HuH-7 (cell line): ENCODE measurements around the gene TCEAL5.
"Not testable (repeated sequence)": the region's sequence is repeated elsewhere in the genome, so short reads cannot be mapped to it uniquely, and the experiment has no call there.

ENCODE experiments used
- DNase-seq: peaks from one replicate; pipeline ENCODE4 v3.0.0; 2011; ENCODE audit warnings: low spot score

Gene TCEAL5, protein sequence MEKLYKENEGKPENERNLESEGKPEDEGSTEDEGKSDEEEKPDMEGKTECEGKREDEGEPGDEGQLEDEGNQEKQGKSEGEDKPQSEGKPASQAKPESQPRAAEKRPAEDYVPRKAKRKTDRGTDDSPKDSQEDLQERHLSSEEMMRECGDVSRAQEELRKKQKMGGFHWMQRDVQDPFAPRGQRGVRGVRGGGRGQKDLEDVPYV

GRCh38 chrX:103276581-103277002 lies at the start of gene TCEAL5:
Gene TCEAL5, minus strand, starts transcription at chrX:103276750. Its CDS starts 2,187 bp downstream, at chrX:103274563.
- no peak for DNase-seq

- DNase-seq: no peak
Observed at GRCh38 chrX:103311399-103311780, 34.8 kb upstream of the TCEAL5 start.

- DNase-seq: peak; percentile 71
Observed at GRCh38 chrX:103310555-103311398, 34.2 kb upstream of the TCEAL5 start, which contains the start of gene BEX2. Gene BEX2, minus strand, starts transcription at chrX:103310990. Its CDS starts 1,014 bp downstream, at chrX:103309976.

DNA sequence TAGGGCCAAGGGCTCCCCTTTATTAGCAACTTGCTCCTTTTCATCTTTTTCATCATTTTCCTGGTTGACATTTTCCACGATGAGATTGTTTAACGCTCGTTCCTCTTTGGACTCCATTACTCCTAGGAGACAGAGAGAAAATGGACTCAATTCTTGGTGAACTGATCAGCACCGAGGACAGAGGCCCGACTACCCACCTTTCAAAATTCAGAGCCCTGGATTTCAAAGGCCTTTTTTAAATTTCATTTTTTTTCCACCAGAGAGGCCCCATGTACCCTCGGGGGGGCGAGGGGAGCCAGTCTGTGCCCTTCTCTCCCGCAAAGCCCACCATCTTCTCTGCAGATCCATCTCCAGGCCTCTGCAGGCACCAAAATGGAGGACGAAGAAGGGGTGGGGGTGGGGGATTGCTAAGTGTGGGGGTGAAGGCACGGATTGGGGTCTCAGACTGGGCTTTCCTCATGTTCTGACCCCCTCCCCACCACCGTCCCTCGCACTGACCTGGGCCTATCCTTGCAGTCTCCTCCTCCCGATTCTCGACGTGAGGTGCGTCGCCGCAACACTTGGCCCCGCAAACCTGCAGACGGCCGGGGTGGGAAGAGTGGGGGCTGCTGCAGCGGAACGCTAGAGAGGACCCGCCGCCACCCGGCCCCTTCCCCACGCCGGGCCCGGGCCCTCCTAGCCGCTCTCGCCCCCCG lies 33.5 kb upstream of the TCEAL5 start:
- no peak for DNase-seq

- DNase-seq: not testable (repeated sequence)
Observed at GRCh38 chrX:103305666-103306065, 29.1 kb upstream of the TCEAL5 start.

- no peak for DNase-seq
Observed at GRCh38 chrX:103304705-103305104, 28.2 kb upstream of the TCEAL5 start.

- no peak for DNase-seq
Observed at GRCh38 chrX:103293118-103293517, 16.6 kb upstream of the TCEAL5 start.

- DNase-seq: no peak
Observed at GRCh38 chrX:103279624-103280023, 3.1 kb upstream of the TCEAL5 start.

- no peak for DNase-seq
Observed at GRCh38 chrX:103275947-103276567, 493 bp downstream of the TCEAL5 start.

- DNase-seq: no peak
Observed at GRCh38 chrX:103274284-103274683, 2.3 kb downstream of the TCEAL5 start.

DNA sequence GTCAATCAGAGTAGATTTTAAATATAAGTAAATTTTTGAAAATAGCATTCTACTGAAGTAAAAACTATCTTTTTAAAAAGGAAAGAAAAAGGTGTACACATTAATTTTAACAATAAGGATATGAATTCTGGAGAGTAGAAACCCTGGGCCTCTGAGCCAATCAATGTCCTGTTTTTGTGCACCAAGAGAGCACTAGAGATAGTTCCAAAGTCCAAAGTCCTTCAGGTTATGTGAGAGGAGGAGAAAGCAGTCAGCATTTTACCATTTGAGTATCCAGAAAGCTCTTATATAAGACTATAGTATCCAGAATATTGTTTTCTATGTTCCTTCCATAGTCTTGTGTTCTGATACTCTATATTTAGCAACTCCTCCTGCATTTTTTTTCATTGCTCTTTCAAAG lies 18.3 kb downstream of the TCEAL5 start:
- no peak for DNase-seq

DNA sequence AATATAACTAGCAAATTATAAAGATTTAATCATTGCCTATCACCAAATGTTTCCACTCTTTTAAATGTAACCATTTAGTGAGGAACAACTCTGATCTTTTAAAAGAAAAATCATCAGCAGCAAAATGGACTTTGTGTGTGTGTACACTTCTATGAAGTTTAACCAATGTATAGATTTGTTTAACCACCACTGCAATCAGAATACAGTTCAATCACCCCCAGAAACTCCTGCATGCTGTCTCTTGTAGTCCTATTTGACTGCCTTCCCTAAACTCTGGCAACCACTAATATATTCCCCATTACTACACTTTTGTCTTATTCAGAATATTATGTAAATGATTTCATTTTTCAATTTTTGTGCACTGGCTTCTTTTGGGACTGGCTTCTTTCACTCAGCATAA lies 19.9 kb downstream of the TCEAL5 start:
- no peak for DNase-seq

GRCh38 chrX:103254921-103255493 lies 21.5 kb downstream of the TCEAL5 start, which contains the start of gene TCEAL8:
Gene TCEAL8, minus strand, starts transcription at chrX:103255155. Its CDS starts 1,176 bp downstream, at chrX:103253979.
- DNase-seq: peak; percentile 59

GRCh38 chrX:103254171-103254824 lies 22.3 kb downstream of the TCEAL5 start:
- no peak for DNase-seq

GRCh38 chrX:103253608-103254007 lies 22.9 kb downstream of the TCEAL5 start:
- no peak for DNase-seq

- no peak for DNase-seq
Observed at GRCh38 chrX:103250977-103251376, 25.6 kb downstream of the TCEAL5 start.

GRCh38 chrX:103249805-103250204 lies 26.7 kb downstream of the TCEAL5 start:
- DNase-seq: no peak

GRCh38 chrX:103248553-103248952 lies 28.0 kb downstream of the TCEAL5 start:
- no peak for DNase-seq

GRCh38 chrX:103240155-103240554 lies 36.4 kb downstream of the TCEAL5 start:
- DNase-seq: no peak

GRCh38 chrX:103236296-103236695 lies 40.3 kb downstream of the TCEAL5 start:
- DNase-seq: no peak

DNA sequence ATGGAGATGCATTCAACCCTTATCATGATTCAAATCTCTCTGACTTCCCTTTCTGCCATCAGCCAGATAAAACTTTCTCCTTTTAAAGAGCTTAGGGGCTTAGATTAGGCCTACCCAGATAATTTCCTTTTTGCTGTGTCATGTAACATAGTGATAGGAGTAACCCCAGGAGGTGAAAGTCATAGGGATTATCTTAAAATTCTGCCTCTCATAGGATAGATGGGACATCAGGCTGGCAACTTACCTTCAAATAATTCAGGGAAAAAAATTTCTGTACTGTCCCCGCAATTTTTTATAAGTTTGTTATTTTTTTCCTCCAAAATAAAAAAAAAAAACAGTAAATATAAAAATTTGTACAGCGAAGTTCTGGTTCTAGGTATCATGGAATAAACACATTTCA lies 40.9 kb downstream of the TCEAL5 start:
- DNase-seq: not testable (repeated sequence)
